ACHN (cell line): ENCODE data around the gene CT47C1.

Experiments used
- DNase-seq: peaks from one replicate; pipeline ENCODE4 v3.0.0-alpha.2; 2015
- in situ Hi-C: cut with HindIII; loops from 2 replicates; pipeline ENCODE4 v1.10.0; 2017; ENCODE audit warnings: low sequenced_read_pairs, low pct_ligation_motif_present, low pct_unique_long_range_greater_than_20kb

Gene CT47C1

GRCh38 chrX:119069762-119070161 is 3.0 kb upstream of the CT47C1 start:
- in situ Hi-C loops: no loop called here
- no peak for DNase-seq

GRCh38 chrX:119071381-119071780 is 1.4 kb upstream of the CT47C1 start:
- in situ Hi-C loops: no loop called here
- no peak for DNase-seq

DNA sequence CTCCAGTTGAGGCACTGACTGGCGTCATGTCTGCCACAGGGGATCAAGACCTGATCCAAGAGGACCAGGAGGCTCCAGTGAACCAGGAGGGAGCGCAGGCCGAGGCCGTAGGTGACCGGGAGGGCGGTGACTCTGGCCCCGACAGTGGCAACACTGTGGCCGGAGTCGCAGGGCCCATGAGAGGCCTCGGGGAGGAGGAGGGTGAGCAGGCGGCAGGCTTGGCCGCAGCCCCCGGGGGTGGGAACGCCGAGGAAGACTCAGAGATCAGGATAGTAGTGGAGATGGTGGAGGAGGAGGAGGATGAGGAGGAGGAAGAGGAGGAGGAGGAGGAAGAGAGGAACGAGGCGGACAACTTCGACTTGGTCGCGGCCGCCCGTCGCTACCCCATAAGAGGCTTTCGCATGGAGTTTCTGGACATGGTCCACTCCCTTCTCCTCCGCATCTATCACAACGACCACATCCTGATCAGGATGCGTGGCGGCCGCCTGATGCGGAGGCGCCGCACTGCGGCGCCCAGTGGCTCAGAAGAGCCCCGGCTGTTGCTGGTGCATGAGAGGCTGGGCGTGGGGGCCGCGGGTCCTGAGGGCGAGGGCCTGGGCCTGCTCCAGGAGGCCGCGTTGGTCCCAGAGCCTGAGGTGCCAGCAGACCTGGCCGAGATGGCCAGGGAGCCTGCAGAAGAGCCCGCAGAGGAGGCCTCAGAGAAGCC is 560 bp downstream of the CT47C1 start:
- in situ Hi-C loops: no loop called here

DNA sequence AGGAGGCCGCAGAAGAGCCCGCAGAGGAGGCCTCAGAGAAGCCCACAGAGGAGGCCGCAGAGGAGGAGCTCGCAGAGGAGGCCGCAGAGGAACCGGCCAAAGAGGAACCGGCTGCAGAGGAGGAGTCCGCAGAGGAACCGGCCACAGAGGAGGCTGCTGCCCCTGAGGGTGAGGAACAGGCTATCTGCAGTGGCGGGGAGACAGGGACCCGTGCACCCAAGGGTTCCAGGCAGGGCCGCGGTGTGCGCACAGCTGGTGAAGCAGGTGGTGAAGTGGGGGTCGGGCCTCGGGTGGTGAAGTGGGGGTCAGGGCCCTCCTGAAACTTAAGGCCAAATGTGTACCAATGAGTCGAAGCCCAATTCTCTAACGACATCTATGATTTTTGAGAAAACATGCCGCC is 1.1 kb downstream of the CT47C1 start:
- in situ Hi-C loops: no loop called here

More for the DNA sequence above, 560 bp downstream of the CT47C1 start:
- no peak for DNase-seq

GRCh38 chrX:119075270-119076025 is 2.7 kb downstream of the CT47C1 start:
- no peak for DNase-seq
- in situ Hi-C loops: no loop called here

More for the DNA sequence above, 1.1 kb downstream of the CT47C1 start:
- DNase-seq: no peak

- no peak for DNase-seq
- in situ Hi-C loops: no loop called here
These were observed 9.5 kb downstream of the CT47C1 start for GRCh38 chrX:119082278-119082677.

- no peak for DNase-seq
- in situ Hi-C loops: no loop called here
These were observed 12.0 kb downstream of the CT47C1 start for GRCh38 chrX:119084766-119085165.

DNA sequence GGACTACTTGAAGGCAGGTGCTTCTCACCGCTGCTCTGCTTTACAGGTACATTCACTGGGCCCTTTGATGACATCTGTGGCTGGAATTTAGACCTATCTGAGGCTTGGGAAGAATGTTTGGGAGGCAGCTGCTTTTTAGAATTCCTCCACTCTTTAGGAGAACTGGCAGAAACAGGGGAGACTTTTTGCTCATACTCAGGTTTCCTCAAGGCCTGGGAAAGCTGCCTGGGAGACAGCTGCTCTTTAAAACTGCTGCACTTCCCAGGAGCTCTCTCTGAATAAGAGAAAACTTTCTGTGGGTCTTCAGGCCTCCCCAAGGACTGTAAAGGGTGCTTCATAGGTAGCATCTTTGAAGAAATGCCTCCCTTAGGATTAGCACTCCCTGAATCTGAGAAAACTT is 14.3 kb downstream of the CT47C1 start:
- no peak for DNase-seq
- in situ Hi-C loops: no loop called here

GRCh38 chrX:119089619-119090018 is 16.8 kb downstream of the CT47C1 start:
- DNase-seq: no peak
- in situ Hi-C loops: no loop called here

DNA sequence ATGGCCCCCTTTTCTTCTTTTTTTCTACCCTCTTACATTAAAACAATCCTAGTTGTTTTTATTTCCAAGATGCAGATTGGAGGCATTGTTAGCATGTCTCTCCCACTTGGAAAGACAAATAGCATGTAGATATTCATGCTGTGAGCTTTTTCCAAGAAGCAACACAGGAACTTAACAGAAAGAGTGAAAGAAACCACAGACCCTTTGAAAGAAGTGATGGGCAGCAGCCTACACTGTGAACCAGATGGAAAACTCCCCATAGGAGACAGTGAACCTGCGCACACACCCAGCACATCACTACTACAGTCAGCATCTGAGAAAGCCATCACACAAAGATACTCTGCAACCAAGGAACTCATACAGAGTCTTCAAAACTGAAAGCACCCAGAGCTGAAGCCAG is 17.8 kb downstream of the CT47C1 start:
- no peak for DNase-seq
- in situ Hi-C loops: no loop called here

DNA sequence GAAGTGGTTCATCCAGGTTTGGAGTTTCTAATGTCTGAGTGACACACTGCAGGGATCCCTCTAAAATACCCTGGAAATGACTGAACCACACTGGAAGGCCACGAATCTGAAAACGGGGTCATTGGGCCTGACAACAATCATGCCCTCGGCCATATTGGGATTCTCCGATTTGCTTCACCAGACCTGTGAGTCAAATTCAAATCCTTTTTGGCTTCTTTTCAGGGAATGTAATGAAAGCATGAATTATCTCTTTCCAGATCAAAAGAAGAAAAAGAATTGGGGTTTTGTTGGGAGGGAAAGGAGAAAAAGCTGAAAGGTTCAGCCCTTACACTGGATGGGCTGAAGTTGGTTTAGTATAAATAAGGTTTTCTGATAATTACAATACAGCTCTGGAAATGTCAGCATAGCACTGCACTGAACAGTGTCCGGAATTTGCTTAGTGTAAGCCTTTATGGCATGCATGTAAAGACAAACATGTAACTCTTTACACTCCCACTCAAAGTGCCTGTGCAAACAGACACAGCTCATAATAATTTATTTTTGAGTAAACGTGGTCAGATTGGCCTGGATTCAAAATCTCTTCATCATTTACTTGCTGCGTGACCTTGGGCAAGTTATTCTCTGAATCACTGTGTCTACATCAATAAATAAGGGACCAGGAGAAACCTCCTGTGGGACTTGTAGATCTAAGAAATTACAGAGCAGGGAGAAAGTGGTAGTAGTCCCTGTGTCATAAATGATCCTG is 21.4 kb downstream of the CT47C1 start:
- in situ Hi-C loops: no loop called here
- DNase-seq: no peak

GRCh38 chrX:119094819-119095218 is 22.0 kb downstream of the CT47C1 start:
- DNase-seq: no peak

GRCh38 chrX:119095936-119096335 is 23.1 kb downstream of the CT47C1 start:
- in situ Hi-C loops: no loop called here
- no peak for DNase-seq

More at GRCh38 chrX:119094819-119095218, 22.0 kb downstream of the CT47C1 start:
- in situ Hi-C loops: no loop called here

DNA sequence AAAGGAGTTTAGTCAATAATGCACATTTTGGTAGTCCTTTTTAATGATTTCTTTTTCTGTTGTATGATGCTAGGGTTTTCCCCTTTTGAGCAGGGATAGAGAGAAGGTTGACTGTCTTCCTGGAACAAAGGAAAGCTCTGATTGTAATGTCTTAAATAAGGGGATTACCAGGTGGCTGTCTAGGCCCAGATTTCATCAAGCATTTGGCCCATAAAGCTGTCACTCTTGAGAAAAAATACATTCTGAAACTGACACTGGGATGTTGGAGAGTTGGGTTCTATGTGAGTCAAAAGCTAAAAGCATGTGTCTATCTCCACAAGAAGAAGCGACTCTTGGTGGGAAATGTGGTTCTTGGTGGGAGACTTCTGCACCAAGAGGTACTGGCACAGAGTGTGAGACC is 28.4 kb downstream of the CT47C1 start:
- DNase-seq: no peak
- in situ Hi-C loops: no loop called here

DNA sequence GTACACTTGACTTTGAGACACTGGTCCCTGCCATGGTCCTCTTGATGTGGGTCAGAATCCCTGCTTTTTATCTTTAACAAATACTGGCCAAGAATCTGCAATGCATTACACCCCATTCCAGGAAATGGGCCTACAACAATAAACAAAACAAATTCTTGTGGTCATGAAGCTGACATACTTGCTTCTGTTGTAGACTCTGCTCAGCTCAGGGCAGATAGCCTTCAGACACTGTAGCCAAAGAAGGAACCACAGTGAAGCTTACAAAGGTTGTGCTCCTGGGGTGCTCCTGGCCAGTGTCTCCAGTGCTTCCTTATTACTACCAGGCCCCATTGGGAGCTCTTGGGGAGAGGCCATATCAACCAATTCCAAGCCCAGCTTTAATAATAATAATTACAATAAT is 33.0 kb downstream of the CT47C1 start:
- DNase-seq: no peak
- in situ Hi-C loops: no loop called here

GRCh38 chrX:119107206-119107605 is 34.4 kb downstream of the CT47C1 start:
- DNase-seq: no peak
- in situ Hi-C loops: no loop called here

GRCh38 chrX:119118780-119119395 is 46.1 kb downstream of the CT47C1 start:
- peak; percentile 28 for DNase-seq
- in situ Hi-C loops: no loop called here

DNA sequence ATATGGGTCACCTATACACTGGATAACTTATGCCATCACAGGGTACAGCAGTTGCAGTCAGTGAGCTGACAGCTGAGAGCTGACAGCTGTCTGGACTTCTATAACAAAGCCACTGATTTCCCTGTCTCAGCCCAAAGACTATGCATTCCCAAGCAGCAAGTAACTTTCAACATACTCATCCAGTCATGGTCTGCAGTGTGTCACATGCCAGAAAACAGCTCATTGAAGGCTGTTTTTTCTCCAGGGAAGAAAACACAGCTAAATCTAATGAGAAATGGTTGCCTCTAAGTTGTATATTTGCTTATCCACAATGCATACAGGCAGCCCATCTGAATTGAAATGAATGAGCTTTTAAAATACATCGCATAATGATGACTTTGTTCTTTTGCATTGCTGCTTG is 48.5 kb downstream of the CT47C1 start:
- in situ Hi-C loops: no loop called here
- no peak for DNase-seq
